GM12892 (cell line): ENCODE results near the gene LLGL2.

ENCODE experiments used
- POLR2A ChIP-seq: IDR thresholded peaks from 2 replicates; pipeline ENCODE4 v1.6.1; 2011; ENCODE audit warnings: low read depth, low read length, control low read depth
- POLR2AphosphoS5 ChIP-seq: IDR thresholded peaks from 2 replicates; pipeline ENCODE4 v1.6.1; 2011; ENCODE audit warnings: low read depth, low read length, control low read depth

- TF ChIP-seq POLR2AphosphoS5 (no peak), POLR2A (no peak)
These were observed 26.7 kb upstream of the LLGL2 start for GRCh38 chr17:75498726-75499213.
